ENCODE data around the gene PAK1IP1.

Gene PAK1IP1

GRCh38 chr6:10682355-10682988 lies 12.3 kb upstream of the PAK1IP1 start:
- Mint-ChIP-seq H3K27me3 (ENCODE audit: low read depth) (peaks cover 3% of the 10 kb centered on the region), H3K27ac (no peak overlapping the region)
- DNase-seq (ENCODE audit: low spot score): no peak

GRCh38 chr6:10684618-10685017 lies 10.2 kb upstream of the PAK1IP1 start:
- H3K27ac Mint-ChIP-seq: no peak overlapping the region
- DNase-seq (ENCODE audit: low spot score): no peak
- peaks cover 27% of the 10 kb centered on the region for H3K4me1 Mint-ChIP-seq (ENCODE audit: low read depth)
- H3K27me3 Mint-ChIP-seq (ENCODE audit: low read depth): peaks cover 6% of the 10 kb centered on the region
- no peaks in the 10 kb centered on the region for H3K36me3 Mint-ChIP-seq (ENCODE audit: low read depth)
- no peak overlapping the region for H3K4me3 Mint-ChIP-seq
- H3K9me3 Mint-ChIP-seq: no peaks in the 10 kb centered on the region

More at GRCh38 chr6:10682355-10682988, 12.3 kb upstream of the PAK1IP1 start:
- H3K9me3 Mint-ChIP-seq: no peaks in the 10 kb centered on the region
- H3K4me1 Mint-ChIP-seq (ENCODE audit: low read depth): peaks cover 29% of the 10 kb centered on the region
- H3K36me3 Mint-ChIP-seq (ENCODE audit: low read depth): no peaks in the 10 kb centered on the region
- H3K4me3 Mint-ChIP-seq: no peak overlapping the region

GRCh38 chr6:10685092-10685915 lies 9.5 kb upstream of the PAK1IP1 start:
- H3K36me3 Mint-ChIP-seq (ENCODE audit: low read depth): no peaks in the 10 kb centered on the region
- H3K9me3 Mint-ChIP-seq: no peaks in the 10 kb centered on the region
- H3K27ac Mint-ChIP-seq: no peak overlapping the region
- H3K27me3 Mint-ChIP-seq (ENCODE audit: low read depth): peaks cover 6% of the 10 kb centered on the region
- peaks cover 27% of the 10 kb centered on the region for H3K4me1 Mint-ChIP-seq (ENCODE audit: low read depth)
- H3K4me3 Mint-ChIP-seq: no peak overlapping the region
- DNase-seq (ENCODE audit: low spot score): no peak

- H3K9me3 Mint-ChIP-seq: no peaks in the 10 kb centered on the region
- H3K27ac Mint-ChIP-seq: no peak overlapping the region
- H3K27me3 Mint-ChIP-seq (ENCODE audit: low read depth): peaks cover 6% of the 10 kb centered on the region
- H3K4me1 Mint-ChIP-seq (ENCODE audit: low read depth): peaks cover 27% of the 10 kb centered on the region
- no peaks in the 10 kb centered on the region for H3K36me3 Mint-ChIP-seq (ENCODE audit: low read depth)
- H3K4me3 Mint-ChIP-seq: no peak overlapping the region
- no peak for DNase-seq (ENCODE audit: low spot score)
Observed at GRCh38 chr6:10686901-10687300, 7.9 kb upstream of the PAK1IP1 start.

GRCh38 chr6:10687582-10687981 lies 7.2 kb upstream of the PAK1IP1 start:
- Mint-ChIP-seq H3K9me3 (no peaks in the 10 kb centered on the region), H3K27me3 (ENCODE audit: low read depth) (peaks cover 6% of the 10 kb centered on the region), H3K4me1 (ENCODE audit: low read depth) (peaks cover 21% of the 10 kb centered on the region), H3K4me3 (no peak overlapping the region), H3K36me3 (ENCODE audit: low read depth) (no peaks in the 10 kb centered on the region), H3K27ac (no peak overlapping the region)
- no peak for DNase-seq (ENCODE audit: low spot score)

GRCh38 chr6:10690651-10691445 lies 3.9 kb upstream of the PAK1IP1 start:
- no peak overlapping the region for H3K27ac Mint-ChIP-seq

GRCh38 chr6:10692965-10693538 lies 1.7 kb upstream of the PAK1IP1 start:
- H3K9me3 Mint-ChIP-seq: no peaks in the 10 kb centered on the region
- peaks cover 11% of the 10 kb centered on the region for H3K36me3 Mint-ChIP-seq (ENCODE audit: low read depth)
- peaks cover 3% of the 10 kb centered on the region for H3K27me3 Mint-ChIP-seq (ENCODE audit: low read depth)
- H3K4me1 Mint-ChIP-seq (ENCODE audit: low read depth): peaks cover 26% of the 10 kb centered on the region
- H3K4me3 Mint-ChIP-seq: peak overlapping the region; percentile 89
- peak overlapping the region; percentile 76 for H3K27ac Mint-ChIP-seq
- DNase-seq (ENCODE audit: low spot score): no peak

More at GRCh38 chr6:10690651-10691445, 3.9 kb upstream of the PAK1IP1 start:
- Mint-ChIP-seq H3K9me3 (no peaks in the 10 kb centered on the region), H3K4me1 (ENCODE audit: low read depth) (peaks cover 14% of the 10 kb centered on the region), H3K36me3 (ENCODE audit: low read depth) (peaks cover 3% of the 10 kb centered on the region), H3K27me3 (ENCODE audit: low read depth) (peaks cover 6% of the 10 kb centered on the region), H3K4me3 (no peak overlapping the region)
- DNase-seq (ENCODE audit: low spot score): no peak

GRCh38 chr6:10695086-10695657 lies 400 bp downstream of the PAK1IP1 start:
- H3K27me3 Mint-ChIP-seq (ENCODE audit: low read depth): no peaks in the 10 kb centered on the region
- peak overlapping the region; percentile 89 for H3K4me3 Mint-ChIP-seq
- no peaks in the 10 kb centered on the region for H3K9me3 Mint-ChIP-seq
- H3K36me3 Mint-ChIP-seq (ENCODE audit: low read depth): peaks cover 21% of the 10 kb centered on the region
- no peak for DNase-seq (ENCODE audit: low spot score)
- peaks cover 26% of the 10 kb centered on the region for H3K4me1 Mint-ChIP-seq (ENCODE audit: low read depth)
- peak overlapping the region; percentile 100 for H3K27ac Mint-ChIP-seq

GRCh38 chr6:10696655-10697054 lies 1.9 kb downstream of the PAK1IP1 start:
- Mint-ChIP-seq H3K27me3 (ENCODE audit: low read depth) (no peaks in the 10 kb centered on the region), H3K9me3 (no peaks in the 10 kb centered on the region), H3K4me1 (ENCODE audit: low read depth) (peaks cover 35% of the 10 kb centered on the region), H3K27ac (no peak overlapping the region), H3K36me3 (ENCODE audit: low read depth) (peaks cover 33% of the 10 kb centered on the region), H3K4me3 (peak overlapping the region; percentile 89)
- no peak for DNase-seq (ENCODE audit: low spot score)

- Mint-ChIP-seq H3K36me3 (ENCODE audit: low read depth) (peaks cover 17% of the 10 kb centered on the region), H3K4me3 (no peak overlapping the region), H3K4me1 (ENCODE audit: low read depth) (peaks cover 3% of the 10 kb centered on the region), H3K27me3 (ENCODE audit: low read depth) (no peaks in the 10 kb centered on the region), H3K9me3 (peaks cover 16% of the 10 kb centered on the region), H3K27ac (peak overlapping the region; percentile 46)
- no peak for DNase-seq (ENCODE audit: low spot score)
Observed at GRCh38 chr6:10713962-10714361, 19.2 kb downstream of the PAK1IP1 start.

GRCh38 chr6:10719296-10719963 lies 24.7 kb downstream of the PAK1IP1 start:
- Mint-ChIP-seq H3K4me3 (peak overlapping the region; percentile 83), H3K27ac (peak overlapping the region; percentile 92), H3K4me1 (ENCODE audit: low read depth) (peaks cover 35% of the 10 kb centered on the region), H3K9me3 (peaks cover 24% of the 10 kb centered on the region), H3K36me3 (ENCODE audit: low read depth) (peaks cover 13% of the 10 kb centered on the region), H3K27me3 (ENCODE audit: low read depth) (no peaks in the 10 kb centered on the region)
- peak; percentile 47 for DNase-seq (ENCODE audit: low spot score)

- peaks cover 38% of the 10 kb centered on the region for H3K4me1 Mint-ChIP-seq (ENCODE audit: low read depth)
Observed at GRCh38 chr6:10719964-10720264, 25.1 kb downstream of the PAK1IP1 start.

More at GRCh38 chr6:10719964-10720264, 25.1 kb downstream of the PAK1IP1 start:
- peak overlapping the region; percentile 83 for H3K4me3 Mint-ChIP-seq
- no peak for DNase-seq (ENCODE audit: low spot score)
- H3K27ac Mint-ChIP-seq: peak overlapping the region; percentile 92
- H3K27me3 Mint-ChIP-seq (ENCODE audit: low read depth): no peaks in the 10 kb centered on the region
- H3K9me3 Mint-ChIP-seq: peaks cover 24% of the 10 kb centered on the region
- H3K36me3 Mint-ChIP-seq (ENCODE audit: low read depth): peaks cover 13% of the 10 kb centered on the region
